ENCODE measurements around the gene MUC13. TPM values are rescaled to one million over a fixed set of nuclear protein-coding genes. Genes with fewer than 3 reads are reported as not detected.
A peak's percentile ranks its signal among the peaks of the same experiment; 100 is the strongest.

The MUC13 gene
- total RNA-seq, 1 experiment from 2014 or later = not detected

DNA sequence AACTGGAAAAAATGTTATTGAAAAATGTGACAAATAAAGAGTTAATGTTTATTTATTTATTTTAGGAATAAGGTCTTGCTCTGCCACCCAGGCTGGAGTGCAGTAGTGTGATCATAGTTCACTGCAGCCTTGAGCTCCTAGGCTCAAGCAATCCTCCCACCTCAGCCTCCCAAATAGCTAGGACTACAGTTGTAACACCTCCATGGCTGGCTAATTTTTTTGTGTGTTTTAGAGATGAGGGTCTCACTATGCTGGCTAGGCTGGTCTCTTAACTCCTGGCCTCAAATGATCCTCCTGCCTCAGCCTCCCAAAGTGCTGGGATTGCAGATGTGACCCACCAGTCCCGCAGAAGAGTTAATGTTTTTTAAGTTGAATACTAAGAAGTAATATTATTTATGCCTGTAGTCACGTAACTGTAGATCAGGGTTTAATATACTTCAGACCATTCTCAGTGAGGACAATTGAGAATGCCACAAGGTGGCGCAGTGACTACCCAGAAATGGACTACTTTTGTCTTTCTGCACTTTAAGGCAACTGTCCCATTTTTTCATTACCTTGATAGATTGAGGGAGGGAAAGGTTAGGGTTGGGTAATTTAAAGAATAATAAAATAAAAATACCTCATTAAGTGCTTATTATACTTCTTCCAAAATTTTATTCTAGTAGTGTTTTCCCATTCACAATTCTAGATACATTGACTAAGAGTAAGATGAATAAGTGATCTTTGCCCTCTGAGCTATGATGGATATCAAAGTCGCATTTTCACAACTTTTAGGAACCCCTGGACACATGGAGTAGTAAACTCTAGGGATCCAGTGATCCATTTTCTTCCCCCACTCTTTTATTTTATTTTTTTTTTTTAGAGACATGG lies 6.0 kb downstream of the MUC13 start:
- Histone ChIP-seq H3K4me1 (ENCODE audit: insufficient read depth, low read length) (no peaks in the 10 kb centered on the region), H2BK120ac (ENCODE audit: low read depth, low read length, poor library complexity, severe bottlenecking) (no peak overlapping the region), H4K8ac (replicated peaks; ENCODE audit: insufficient read length, low read depth, low read length) (no peak overlapping the region), H2BK5ac (ENCODE audit: insufficient read length, low read length) (no peak overlapping the region), H3K23me2 (ENCODE audit: insufficient read length, low read depth, low read length, poor library complexity, severe bottlenecking) (no peaks in the 10 kb centered on the region), H2AK5ac (ENCODE audit: insufficient read length, low read length) (no peak overlapping the region), H3K9me3 (ENCODE audit: control insufficient read depth, low read depth, low read length) (no peaks in the 10 kb centered on the region), H4K20me1 (ENCODE audit: control insufficient read depth, insufficient read depth, insufficient read length) (no peaks in the 10 kb centered on the region), H2BK12ac (ENCODE audit: insufficient read length, low read depth, low read length) (no peak overlapping the region), H4K5ac (ENCODE audit: insufficient read length, low read depth, low read length) (no peak overlapping the region), H3K23ac (ENCODE audit: insufficient read length, low read depth, low read length) (no peak overlapping the region), H3K27me3 (ENCODE audit: insufficient read depth, low read length) (no peaks in the 10 kb centered on the region), H3K14ac (ENCODE audit: insufficient read depth, low read length) (no peak overlapping the region), H2BK15ac (ENCODE audit: low read depth, low read length) (no peak overlapping the region), H3K56ac (ENCODE audit: insufficient read length, low read depth, low read length) (no peak overlapping the region), H3K27ac (ENCODE audit: insufficient read length, low read depth, low read length) (no peak overlapping the region), H3T11ph (ENCODE audit: low read length) (no peak overlapping the region), H3K4me2 (ENCODE audit: insufficient read depth, insufficient read length, low read length) (no peak overlapping the region), H2AFZ (ENCODE audit: low read length) (no peak overlapping the region), H4K91ac (ENCODE audit: insufficient read length, low read depth, low read length) (no peak overlapping the region), H3K4ac (ENCODE audit: low read depth, low read length) (no peak overlapping the region), H3K9ac (ENCODE audit: extremely low read depth, insufficient read length, low read length) (no peak overlapping the region), H3K79me2 (ENCODE audit: insufficient read depth, low read length) (no peaks in the 10 kb centered on the region), H3K18ac (ENCODE audit: insufficient read length, low read depth, low read length) (no peak overlapping the region), H2BK20ac (ENCODE audit: low read depth, low read length, poor library complexity, severe bottlenecking) (no peak overlapping the region), H3K79me1 (ENCODE audit: insufficient read depth, low read depth, low read length, poor library complexity, severe bottlenecking) (no peaks in the 10 kb centered on the region)
- Mint-ChIP-seq H3K4me3 (no peak overlapping the region), H3K4me1 (no peaks in the 10 kb centered on the region), H3K27me3 (ENCODE audit: low read depth) (no peaks in the 10 kb centered on the region; the same call in 1 of the 2 replicates), H3K36me3 (ENCODE audit: insufficient read depth in 1 of 3, low read depth in 3 of 3) (no peaks in the 10 kb centered on the region), H3K27ac (peak overlapping the region in 1 of 3 experiments; percentile 78; a peak in 1 of 7 replicates), H3K9me3 (no peaks in the 10 kb centered on the region)
- WGBS (ENCODE audit: extremely low coverage, insufficient read length, low lambda C conversion rate) = no CpG with 5 or more reads among the region's 4 CpGs
- TF ChIP-seq CTCF (conservative IDR thresholded peaks at IDR 0.05) = peak; percentile 94
- peak; percentile 54 for DNase-seq
